SH-SY5Y (cell line): ENCODE measurements around the gene TAF4.

Experiments
- GATA2 ChIP-seq: IDR thresholded peaks from 2 replicates; pipeline ENCODE4 v1.6.1; 2011; ENCODE audit warnings: mild to moderate bottlenecking, low read depth, low read length
- GATA3 ChIP-seq: IDR thresholded peaks from 2 replicates; pipeline ENCODE4 v1.6.1; 2011; ENCODE audit warnings: low read depth, mild to moderate bottlenecking, low read length, moderate library complexity

- TF ChIP-seq GATA2, result no peak
- TF ChIP-seq GATA3, result no peak
Measured at GRCh38 chr20:61966492-61967244, 99.0 kb downstream of the TAF4 start.
